ENCODE results near the gene CAMK2G. TPM values are rescaled to one million over a fixed set of nuclear protein-coding genes. Genes with fewer than 3 reads are reported as not detected.

CAMK2G gene
- total RNA-seq, 1 experiment from 2014 or later, result 58.9 TPM

DNA sequence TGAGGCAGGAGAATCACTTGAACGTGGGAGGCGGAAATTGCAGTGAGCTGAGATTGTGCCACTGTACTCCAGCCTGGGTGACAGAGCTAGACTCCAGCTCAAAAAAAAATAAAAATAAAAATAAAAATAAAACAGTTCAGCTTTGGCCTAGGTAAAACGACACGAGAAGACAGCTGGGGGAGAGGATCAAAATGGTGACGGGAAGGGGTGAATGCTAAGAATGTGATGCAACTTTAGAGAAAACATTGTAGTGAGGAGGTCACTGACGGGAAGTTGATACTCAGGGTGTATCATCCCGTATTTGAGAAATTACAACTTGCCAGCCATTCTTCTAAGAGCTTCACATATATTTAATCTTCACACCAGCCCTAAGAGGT lies 64.0 kb downstream of the CAMK2G start:
- Mint-ChIP-seq H3K27me3 (ENCODE audit: unreplicated experiment) (no peaks in the 10 kb centered on the region), H3K9me3 (ENCODE audit: low read depth, unreplicated experiment) (no peaks in the 10 kb centered on the region), H3K4me1 (ENCODE audit: low read depth, unreplicated experiment) (peaks cover 10% of the 10 kb centered on the region), H3K27ac (ENCODE audit: unreplicated experiment) (no peak overlapping the region), H3K36me3 (ENCODE audit: insufficient read depth, unreplicated experiment) (peaks cover 41% of the 10 kb centered on the region), H3K4me3 (ENCODE audit: low read depth, unreplicated experiment) (peak overlapping the region; percentile 72)
- DNase-seq, result no peak
- CTCF ChIA-PET, result interaction anchor here (0.7 kb wide), 1 partner anchor 20 kb away, joined by 8 read pairs; no protein-coding TSS in a partner anchor
- intact Hi-C loops (cut with micrococcal nuclease; ENCODE audit: unreplicated experiment), result no loop called here
- TF ChIP-seq, protein P1, sequence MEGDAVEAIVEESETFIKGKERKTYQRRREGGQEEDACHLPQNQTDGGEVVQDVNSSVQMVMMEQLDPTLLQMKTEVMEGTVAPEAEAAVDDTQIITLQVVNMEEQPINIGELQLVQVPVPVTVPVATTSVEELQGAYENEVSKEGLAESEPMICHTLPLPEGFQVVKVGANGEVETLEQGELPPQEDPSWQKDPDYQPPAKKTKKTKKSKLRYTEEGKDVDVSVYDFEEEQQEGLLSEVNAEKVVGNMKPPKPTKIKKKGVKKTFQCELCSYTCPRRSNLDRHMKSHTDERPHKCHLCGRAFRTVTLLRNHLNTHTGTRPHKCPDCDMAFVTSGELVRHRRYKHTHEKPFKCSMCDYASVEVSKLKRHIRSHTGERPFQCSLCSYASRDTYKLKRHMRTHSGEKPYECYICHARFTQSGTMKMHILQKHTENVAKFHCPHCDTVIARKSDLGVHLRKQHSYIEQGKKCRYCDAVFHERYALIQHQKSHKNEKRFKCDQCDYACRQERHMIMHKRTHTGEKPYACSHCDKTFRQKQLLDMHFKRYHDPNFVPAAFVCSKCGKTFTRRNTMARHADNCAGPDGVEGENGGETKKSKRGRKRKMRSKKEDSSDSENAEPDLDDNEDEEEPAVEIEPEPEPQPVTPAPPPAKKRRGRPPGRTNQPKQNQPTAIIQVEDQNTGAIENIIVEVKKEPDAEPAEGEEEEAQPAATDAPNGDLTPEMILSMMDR (IDR thresholded peaks at IDR 0.05; ENCODE audit: unreplicated experiment), result no peak
- BruUV-seq (replicated peaks), result no TSS peak

DNA sequence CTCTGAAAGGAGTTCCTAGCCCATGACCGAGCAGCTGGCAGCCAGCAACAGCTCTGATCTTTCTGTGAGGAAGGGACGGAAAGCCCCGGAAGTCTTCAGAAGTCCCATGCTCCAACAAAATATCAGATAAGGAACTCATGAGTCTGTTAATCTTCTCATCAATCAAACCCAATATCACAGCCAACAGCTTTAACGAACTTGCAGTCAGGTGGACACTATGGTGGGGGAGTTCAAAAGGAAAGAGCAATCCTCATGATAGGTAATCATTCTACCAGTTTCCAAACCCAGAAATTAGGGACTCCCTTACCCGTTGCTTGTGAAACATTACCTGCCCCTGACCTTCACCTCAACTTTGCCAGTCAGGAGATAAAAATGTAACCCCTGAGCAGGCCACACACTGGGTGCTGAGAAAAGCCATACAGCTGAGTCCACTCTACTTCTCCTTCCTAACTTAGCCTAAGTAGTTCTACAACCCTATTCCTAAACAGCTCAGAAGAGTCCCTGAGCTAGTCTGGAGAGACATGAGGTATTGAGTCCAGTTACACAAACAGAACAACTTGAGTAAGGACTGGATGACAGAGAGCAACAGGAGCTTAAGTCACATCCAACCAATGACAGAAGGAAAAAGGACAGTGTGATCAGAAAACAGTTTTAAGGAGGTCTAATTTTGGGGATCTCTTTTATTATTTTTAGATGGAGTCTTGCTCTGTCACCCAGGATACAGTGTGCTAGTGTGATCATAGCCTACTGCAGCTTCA lies 65.1 kb downstream of the CAMK2G start:
- H3K9me3 Mint-ChIP-seq (ENCODE audit: low read depth, unreplicated experiment), result no peaks in the 10 kb centered on the region
- peaks cover 35% of the 10 kb centered on the region for H3K36me3 Mint-ChIP-seq (ENCODE audit: insufficient read depth, unreplicated experiment)
- H3K4me3 Mint-ChIP-seq (ENCODE audit: low read depth, unreplicated experiment), result no peak overlapping the region
- peaks cover 10% of the 10 kb centered on the region for H3K4me1 Mint-ChIP-seq (ENCODE audit: low read depth, unreplicated experiment)
- H3K27ac Mint-ChIP-seq (ENCODE audit: unreplicated experiment), result no peak overlapping the region
- H3K27me3 Mint-ChIP-seq (ENCODE audit: unreplicated experiment), result no peaks in the 10 kb centered on the region
- intact Hi-C loops (cut with micrococcal nuclease; ENCODE audit: unreplicated experiment), result no loop called here
- TSS peak; percentile 20 for BruUV-seq (replicated peaks)
- no peak for DNase-seq
- TF ChIP-seq, protein P1 (IDR thresholded peaks at IDR 0.05; ENCODE audit: unreplicated experiment), result no peak
- CTCF ChIA-PET, result no interaction called here

DNA sequence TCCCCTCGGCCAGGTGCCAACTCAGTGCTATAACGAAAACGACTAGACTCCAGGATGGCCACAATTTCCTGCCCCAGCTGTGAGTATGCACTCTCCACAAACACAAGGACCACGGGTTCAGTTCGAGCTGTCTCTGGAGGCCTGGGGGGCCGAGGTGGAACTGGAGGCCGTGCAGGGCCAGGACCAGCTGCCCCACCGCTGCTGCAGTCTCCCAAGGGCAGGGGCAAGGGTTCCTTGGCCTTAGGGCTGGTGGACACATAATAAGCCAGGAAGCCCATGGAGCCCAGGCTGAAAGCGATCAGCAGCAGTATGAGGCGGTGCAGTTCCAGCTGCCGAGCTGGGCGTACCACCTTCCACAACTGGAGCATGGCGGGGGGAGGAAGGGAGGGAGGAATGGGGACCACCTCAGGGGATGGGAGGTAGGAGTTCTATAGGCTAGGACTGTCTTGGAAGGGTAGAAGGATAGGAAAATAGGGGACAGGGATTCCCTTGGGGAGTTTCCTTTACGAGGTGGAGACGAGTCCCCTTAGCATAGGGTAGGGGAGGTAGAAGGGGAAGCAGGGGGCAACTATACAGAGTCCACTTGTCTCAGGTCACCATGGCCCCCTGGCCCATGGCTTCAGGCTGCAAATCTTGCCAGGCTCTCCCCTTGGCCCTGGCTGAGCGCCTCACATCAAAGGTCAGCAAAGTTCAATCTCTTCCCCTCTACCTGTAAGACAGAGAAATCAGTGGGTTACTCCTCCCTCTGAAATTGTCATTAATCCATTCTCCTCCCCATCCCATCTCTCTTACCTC lies 66.1 kb downstream of the CAMK2G start:
- no peak overlapping the region for H3K27ac Mint-ChIP-seq (ENCODE audit: unreplicated experiment)
- intact Hi-C loops (cut with micrococcal nuclease; ENCODE audit: unreplicated experiment), result no loop called here
- no peaks in the 10 kb centered on the region for H3K9me3 Mint-ChIP-seq (ENCODE audit: low read depth, unreplicated experiment)
- no peaks in the 10 kb centered on the region for H3K27me3 Mint-ChIP-seq (ENCODE audit: unreplicated experiment)
- no peak overlapping the region for H3K4me3 Mint-ChIP-seq (ENCODE audit: low read depth, unreplicated experiment)
- CTCF ChIA-PET, result interaction anchor here (0.6 kb wide), 2 partner anchors 26 to 28 kb away, joined by 3 read pairs; no protein-coding TSS in a partner anchor
- peaks cover 36% of the 10 kb centered on the region for H3K36me3 Mint-ChIP-seq (ENCODE audit: insufficient read depth, unreplicated experiment)
- DNase-seq, result no peak
- peaks cover 10% of the 10 kb centered on the region for H3K4me1 Mint-ChIP-seq (ENCODE audit: low read depth, unreplicated experiment)
- TF ChIP-seq, protein P1 (IDR thresholded peaks at IDR 0.05; ENCODE audit: unreplicated experiment), result no peak
- BruUV-seq (replicated peaks), result no TSS peak

DNA sequence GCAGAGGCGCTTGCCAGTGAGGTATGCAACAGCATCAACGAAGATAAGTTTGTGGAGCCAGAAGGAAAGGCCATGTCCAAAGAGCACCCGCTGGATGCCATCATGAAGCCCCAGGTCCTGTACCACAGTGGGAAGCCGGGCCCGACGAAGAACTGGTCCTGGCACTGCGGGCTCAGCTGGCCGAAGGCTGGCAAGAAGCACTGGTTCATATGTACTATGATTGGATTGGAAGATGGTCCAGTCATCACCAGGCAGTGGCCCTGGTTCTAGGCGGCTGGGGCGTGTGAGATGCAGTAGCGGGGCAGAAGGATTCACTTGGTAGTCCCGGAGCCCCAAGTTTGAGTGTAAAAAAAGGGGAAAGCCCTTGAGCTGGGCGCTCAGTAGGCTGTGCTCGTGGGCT lies 66.9 kb downstream of the CAMK2G start:
- Mint-ChIP-seq H3K36me3 (ENCODE audit: insufficient read depth, unreplicated experiment) (peaks cover 35% of the 10 kb centered on the region), H3K4me1 (ENCODE audit: low read depth, unreplicated experiment) (peaks cover 10% of the 10 kb centered on the region), H3K27ac (ENCODE audit: unreplicated experiment) (no peak overlapping the region), H3K4me3 (ENCODE audit: low read depth, unreplicated experiment) (no peak overlapping the region), H3K9me3 (ENCODE audit: low read depth, unreplicated experiment) (no peaks in the 10 kb centered on the region), H3K27me3 (ENCODE audit: unreplicated experiment) (no peaks in the 10 kb centered on the region)
- CTCF ChIA-PET, result interaction anchor here (0.6 kb wide), 2 partner anchors 26 to 29 kb away, joined by 3 read pairs; no protein-coding TSS in a partner anchor
- TF ChIP-seq, protein P1 (IDR thresholded peaks at IDR 0.05; ENCODE audit: unreplicated experiment), result no peak
- DNase-seq, result no peak
- intact Hi-C loops (cut with micrococcal nuclease; ENCODE audit: unreplicated experiment), result no loop called here
- BruUV-seq (replicated peaks), result no TSS peak
